ENCODE measurements around the gene AMBN.

DNA sequence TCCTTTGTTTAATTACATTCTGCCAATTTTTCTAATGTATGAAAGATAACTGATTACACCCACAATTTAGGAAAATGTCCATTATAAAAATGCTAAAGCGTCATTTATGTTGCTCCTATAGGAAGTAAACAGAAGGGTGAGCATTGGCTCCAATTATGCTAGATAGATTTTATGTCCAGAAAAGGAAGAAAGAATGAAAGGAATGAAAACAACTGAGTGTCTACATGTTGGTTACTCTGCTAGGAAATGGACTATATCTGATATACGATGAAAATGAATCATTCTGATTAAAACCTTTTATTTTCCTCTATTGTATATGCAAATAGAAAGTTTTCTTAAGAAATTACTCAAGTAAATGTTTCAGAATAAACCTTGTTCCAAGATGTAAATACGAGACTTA lies 38.1 kb downstream of the AMBN start:
- TF ChIP-seq BCLAF1 (IDR thresholded peaks at IDR 0.05; ENCODE audit: borderline replicate concordance in 1 of 2, control insufficient read depth in 1 of 2, low read depth in 2 of 2, low read length in 1 of 2) (no peak), ZNF561 (CRISPR knock-in tag; conservative IDR thresholded peaks at IDR 0.05) (no peak), TCFL5 (CRISPR knock-in tag; conservative IDR thresholded peaks at IDR 0.05) (no peak), HDGF (IDR thresholded peaks at IDR 0.05) (no peak), ZNF274 (IDR thresholded peaks at IDR 0.05; ENCODE audit: borderline replicate concordance, low read depth, low read length) (no peak), POLR2AphosphoS2 (IDR thresholded peaks at IDR 0.05; ENCODE audit: low read length) (no peak), EHMT2 (IDR thresholded peaks at IDR 0.05) (no peak), MED1 (CRISPR knock-in tag; IDR thresholded peaks at IDR 0.05; ENCODE audit: borderline replicate concordance) (no peak), POLR2G (IDR thresholded peaks at IDR 0.05; ENCODE audit: low read depth, low read length) (no peak)
- TF ChIP-seq, protein P1, sequence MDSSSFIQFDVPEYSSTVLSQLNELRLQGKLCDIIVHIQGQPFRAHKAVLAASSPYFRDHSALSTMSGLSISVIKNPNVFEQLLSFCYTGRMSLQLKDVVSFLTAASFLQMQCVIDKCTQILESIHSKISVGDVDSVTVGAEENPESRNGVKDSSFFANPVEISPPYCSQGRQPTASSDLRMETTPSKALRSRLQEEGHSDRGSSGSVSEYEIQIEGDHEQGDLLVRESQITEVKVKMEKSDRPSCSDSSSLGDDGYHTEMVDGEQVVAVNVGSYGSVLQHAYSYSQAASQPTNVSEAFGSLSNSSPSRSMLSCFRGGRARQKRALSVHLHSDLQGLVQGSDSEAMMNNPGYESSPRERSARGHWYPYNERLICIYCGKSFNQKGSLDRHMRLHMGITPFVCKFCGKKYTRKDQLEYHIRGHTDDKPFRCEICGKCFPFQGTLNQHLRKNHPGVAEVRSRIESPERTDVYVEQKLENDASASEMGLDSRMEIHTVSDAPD (CRISPR knock-in tag; IDR thresholded peaks at IDR 0.05), result no peak

All from K562 (cell line).